NCI-H1417 treated with DMSO at 0.1 percent for 48 hours (cell line): Measurements from ENCODE around the gene ARHGDIG.
"Not testable (repeated sequence)": the region's sequence is repeated elsewhere in the genome, so short reads cannot be mapped to it uniquely, and the experiment has no call there.

Experiments
- DNase-seq: peaks from one replicate; lab custom pipeline; 2025; lab: John Stamatoyannopoulos, UW

ARHGDIG gene

GRCh38 chr16:264440-264951 lies 15.9 kb upstream of the ARHGDIG start:
- no peak for DNase-seq

GRCh38 chr16:265002-265529 lies 15.3 kb upstream of the ARHGDIG start:
- DNase-seq, result no peak

- DNase-seq, result no peak
These were observed 14.7 kb upstream of the ARHGDIG start for GRCh38 chr16:265711-266110.

GRCh38 chr16:266258-267164 lies 13.9 kb upstream of the ARHGDIG start:
- no peak for DNase-seq

GRCh38 chr16:267562-267961 lies 12.8 kb upstream of the ARHGDIG start:
- not testable (repeated sequence) for DNase-seq

GRCh38 chr16:268141-269053 lies 12.0 kb upstream of the ARHGDIG start:
- no peak for DNase-seq

- no peak for DNase-seq
These were observed 11.2 kb upstream of the ARHGDIG start for GRCh38 chr16:269061-269796.

- DNase-seq, result no peak
These were observed 9.8 kb upstream of the ARHGDIG start for GRCh38 chr16:270381-271255.

GRCh38 chr16:272633-273546 lies 7.5 kb upstream of the ARHGDIG start:
- DNase-seq, result no peak

- no peak for DNase-seq
These were observed 6.6 kb upstream of the ARHGDIG start for GRCh38 chr16:273547-274421.

GRCh38 chr16:275041-275641 lies 5.2 kb upstream of the ARHGDIG start:
- no peak for DNase-seq

GRCh38 chr16:275786-276232 lies 4.6 kb upstream of the ARHGDIG start, which contains the start of gene RGS11:
Gene RGS11, minus strand, starts transcription at chr16:275944. Its CDS starts 33 bp downstream, at chr16:275911.
- no peak for DNase-seq

GRCh38 chr16:276426-277077 lies 3.8 kb upstream of the ARHGDIG start:
- DNase-seq, result no peak

GRCh38 chr16:278863-279366 lies 1.5 kb upstream of the ARHGDIG start:
- DNase-seq, result no peak

- no peak for DNase-seq
These were observed 860 bp upstream of the ARHGDIG start for GRCh38 chr16:279531-279930.

- DNase-seq, result no peak
These were observed 358 bp upstream of the ARHGDIG start for GRCh38 chr16:280005-280460.
